GM13976 (cell line): ENCODE results near the gene ABCA9.

Source experiments
- DNase-seq: peaks from one replicate; pipeline ENCODE4 v3.0.0; 2012; ENCODE audit warnings: low spot score
- in situ Hi-C: fragments of 300-500 bp; cut with MboI; formaldehyde crosslinking; loops from one replicate; pipeline ENCODE4 v1.12.0; 2022; ENCODE audit warnings: low sequenced_read_pairs, mixed read lengths, inconsistent platforms; ENCODE audit not compliant: unreplicated experiment
- TF ChIP-seq, protein P1 (sequence below): IDR thresholded peaks from 2 replicates; pipeline ENCODE4 v1.5.1; 2012; ENCODE audit warnings: borderline replicate concordance, mild to moderate bottlenecking; ENCODE audit not compliant: insufficient read depth; ENCODE audit errors: extremely low read depth, missing control alignments, control extremely low read depth

ABCA9 gene

DNA sequence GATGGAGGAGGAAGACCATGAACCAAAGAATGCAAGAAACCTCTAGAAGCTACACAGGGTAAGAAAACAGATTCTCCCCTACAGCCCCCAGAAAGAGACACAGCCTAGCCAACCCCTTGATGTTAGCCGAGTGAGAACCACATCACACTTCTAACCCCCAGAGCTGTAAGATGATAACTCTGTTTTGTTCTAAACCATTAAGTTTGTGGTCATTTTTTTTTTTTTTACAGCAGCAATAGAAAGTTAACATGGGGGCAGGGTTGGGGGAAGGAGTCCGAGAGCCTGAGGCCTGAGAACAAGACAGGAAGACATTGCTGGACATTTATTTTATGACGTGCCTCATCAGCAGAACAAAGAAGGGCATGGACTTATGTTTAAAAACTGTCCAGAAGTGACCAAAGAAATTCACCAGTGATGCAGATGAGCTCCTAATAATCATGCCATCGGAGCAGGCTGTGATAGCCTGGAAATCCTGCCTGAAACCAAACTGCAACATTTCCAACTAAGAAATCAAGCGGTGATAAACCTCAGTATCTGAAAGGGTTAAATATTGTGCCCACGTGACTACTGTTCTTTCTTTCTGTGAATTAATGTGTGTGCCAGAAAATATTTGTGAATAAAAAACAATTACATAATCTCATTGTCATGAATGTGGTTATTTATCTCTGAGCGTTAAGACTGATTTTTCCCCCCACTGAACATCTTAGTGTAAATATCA lies 1.1 kb downstream of the ABCA9 start:
- TF ChIP-seq, protein P1, sequence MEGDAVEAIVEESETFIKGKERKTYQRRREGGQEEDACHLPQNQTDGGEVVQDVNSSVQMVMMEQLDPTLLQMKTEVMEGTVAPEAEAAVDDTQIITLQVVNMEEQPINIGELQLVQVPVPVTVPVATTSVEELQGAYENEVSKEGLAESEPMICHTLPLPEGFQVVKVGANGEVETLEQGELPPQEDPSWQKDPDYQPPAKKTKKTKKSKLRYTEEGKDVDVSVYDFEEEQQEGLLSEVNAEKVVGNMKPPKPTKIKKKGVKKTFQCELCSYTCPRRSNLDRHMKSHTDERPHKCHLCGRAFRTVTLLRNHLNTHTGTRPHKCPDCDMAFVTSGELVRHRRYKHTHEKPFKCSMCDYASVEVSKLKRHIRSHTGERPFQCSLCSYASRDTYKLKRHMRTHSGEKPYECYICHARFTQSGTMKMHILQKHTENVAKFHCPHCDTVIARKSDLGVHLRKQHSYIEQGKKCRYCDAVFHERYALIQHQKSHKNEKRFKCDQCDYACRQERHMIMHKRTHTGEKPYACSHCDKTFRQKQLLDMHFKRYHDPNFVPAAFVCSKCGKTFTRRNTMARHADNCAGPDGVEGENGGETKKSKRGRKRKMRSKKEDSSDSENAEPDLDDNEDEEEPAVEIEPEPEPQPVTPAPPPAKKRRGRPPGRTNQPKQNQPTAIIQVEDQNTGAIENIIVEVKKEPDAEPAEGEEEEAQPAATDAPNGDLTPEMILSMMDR, result no peak
- no peak for DNase-seq
- in situ Hi-C loops, result no loop called here

DNA sequence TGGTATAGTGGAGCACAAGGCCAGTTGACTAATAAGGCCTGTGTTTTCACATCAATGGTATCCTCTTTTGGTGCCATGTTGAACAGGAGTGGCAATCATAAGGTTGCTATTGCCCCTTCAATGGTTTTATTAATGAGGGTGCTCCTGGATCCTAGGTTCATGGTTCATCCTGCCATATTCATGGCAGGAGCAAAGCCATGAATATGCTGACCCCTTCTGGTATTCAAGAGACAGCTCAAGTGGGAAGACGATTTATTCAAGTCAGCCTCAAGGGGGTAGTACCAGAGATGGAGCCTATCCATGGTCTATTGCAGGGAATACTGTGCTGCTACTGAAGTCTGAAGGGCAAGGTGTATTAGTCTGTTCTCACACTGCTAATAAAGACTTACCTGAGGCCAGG lies 2.6 kb downstream of the ABCA9 start:
- in situ Hi-C loops, result no loop called here
- no peak for DNase-seq
- TF ChIP-seq, protein P1, result no peak

DNA sequence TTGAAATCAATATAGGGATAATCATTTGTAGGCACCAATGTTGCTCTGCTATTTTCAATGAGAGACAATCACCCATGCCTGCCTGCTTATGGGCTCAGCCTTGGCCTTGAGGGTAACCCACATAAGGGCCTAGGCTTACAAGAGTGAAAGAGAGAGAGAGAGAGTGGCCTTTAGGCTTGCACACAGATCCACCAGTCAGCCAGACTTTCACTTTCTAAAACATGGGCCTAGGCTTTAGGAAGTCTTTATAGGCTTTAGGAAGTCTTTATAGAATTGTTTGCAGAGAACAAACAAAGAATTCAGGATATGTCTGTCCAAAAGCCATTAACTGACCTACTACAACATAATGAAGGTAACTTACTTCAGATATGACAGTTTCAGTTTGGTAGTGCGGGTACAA lies 3.4 kb downstream of the ABCA9 start:
- TF ChIP-seq, protein P1, result no peak
- in situ Hi-C loops, result no loop called here
- DNase-seq, result no peak

DNA sequence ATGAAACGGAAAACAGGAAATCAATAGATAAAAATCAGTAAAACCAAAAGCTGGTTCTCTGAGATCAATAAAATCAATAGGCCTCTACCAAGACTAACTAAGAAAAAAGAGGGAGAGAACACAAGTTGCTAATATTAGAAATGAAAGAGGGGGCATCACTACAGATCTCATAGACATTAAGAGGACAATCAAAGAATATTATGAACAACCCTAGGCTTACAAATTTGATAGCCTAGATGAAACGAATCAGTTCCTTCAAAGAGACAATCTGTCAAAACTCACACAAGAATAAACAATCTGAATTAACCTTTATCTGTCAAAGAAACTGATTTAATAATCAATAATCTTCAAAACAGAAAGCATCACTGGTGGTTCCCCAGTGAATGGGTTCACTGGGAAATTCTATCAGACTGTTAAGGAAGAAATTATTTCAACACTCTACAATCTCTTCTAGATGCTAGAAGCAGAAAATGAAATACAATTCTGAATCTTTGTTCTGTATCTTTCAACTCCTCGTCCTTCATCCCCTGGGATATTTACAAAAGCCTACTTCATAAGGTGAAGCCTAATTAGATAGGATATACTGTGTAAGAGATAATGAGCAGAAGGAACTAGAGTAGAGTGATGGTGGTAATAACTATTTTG lies 4.4 kb downstream of the ABCA9 start:
- TF ChIP-seq, protein P1, result no peak
- DNase-seq, result no peak
- in situ Hi-C loops, result no loop called here

DNA sequence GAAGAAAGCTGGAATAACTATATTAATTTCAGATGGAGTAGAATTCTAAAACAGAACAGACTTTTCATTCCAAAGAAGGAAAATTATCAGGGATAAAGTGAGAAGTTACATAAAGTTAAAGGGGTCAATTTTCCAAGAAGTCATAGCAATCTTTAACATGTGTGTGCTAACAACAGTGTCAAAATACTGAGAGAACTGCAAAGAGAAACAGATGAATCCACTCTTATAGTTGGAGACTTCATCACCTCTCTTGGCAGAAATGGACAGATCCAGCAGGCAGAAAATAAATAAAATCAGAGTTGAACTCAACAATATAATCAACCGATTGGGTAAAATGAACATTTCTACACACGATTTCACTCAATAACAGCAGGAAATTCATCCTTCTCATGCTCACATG lies 5.4 kb downstream of the ABCA9 start:
- no peak for DNase-seq
- TF ChIP-seq, protein P1, result no peak
- in situ Hi-C loops, result no loop called here

DNA sequence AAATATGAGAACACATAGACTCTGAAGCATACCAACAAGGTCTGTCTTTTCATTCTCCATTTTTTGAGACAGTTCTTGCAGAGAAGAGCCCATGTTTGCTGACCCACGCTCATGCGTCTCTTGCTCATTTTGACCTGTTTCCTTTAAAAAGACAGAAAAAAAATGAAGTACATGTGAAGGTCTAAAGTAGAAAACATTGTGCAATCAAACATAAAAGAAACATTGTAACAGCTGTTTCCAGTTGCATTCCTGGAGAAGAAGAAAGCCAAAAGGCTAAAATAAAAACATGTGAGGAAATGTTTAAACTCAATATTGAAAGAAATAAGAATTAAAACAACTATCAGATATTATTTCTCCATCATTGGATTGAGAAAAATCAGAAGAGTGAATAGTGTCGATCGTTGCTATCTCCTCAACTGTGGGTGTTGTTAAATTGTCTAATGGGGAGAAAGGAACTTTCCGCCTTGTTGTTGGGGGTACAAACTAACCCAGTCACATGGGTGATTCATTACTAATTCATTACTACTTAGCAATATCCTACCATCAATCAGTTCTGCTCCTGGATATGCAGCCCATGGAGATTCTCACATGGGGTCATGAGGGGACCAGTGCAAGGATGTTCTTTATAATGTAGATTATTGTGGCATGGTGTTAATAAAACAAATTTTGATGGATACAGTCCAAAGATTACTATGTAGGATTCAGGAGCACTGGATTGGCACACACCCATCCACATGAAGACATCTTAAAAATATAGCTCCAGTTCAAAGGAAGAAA lies 9.5 kb downstream of the ABCA9 start:
- TF ChIP-seq, protein P1, result no peak

More for the DNA sequence above, 9.5 kb downstream of the ABCA9 start:
- DNase-seq, result no peak
- in situ Hi-C loops, result no loop called here
